NB4 (cell line): ENCODE measurements around the gene CST4.
A peak's percentile ranks its signal among the peaks of the same experiment; 100 is the strongest.

Experiments
- DNase-seq: peaks from one replicate; pipeline ENCODE4 v3.0.0; 2010; ENCODE audit warnings: low read depth
- H3K4me3 ChIP-seq: one replicate; pipeline ENCODE4 v1.5.1; 2011; ENCODE audit warnings: mild to moderate bottlenecking, low read depth, low read length, moderate library complexity
- CTCF ChIP-seq: IDR thresholded peaks from one replicate; pipeline ENCODE4 v1.5.1; 2012; ENCODE audit warnings: low read depth, low read length
- MAX ChIP-seq: IDR thresholded peaks from 2 replicates; pipeline ENCODE4 v1.6.1; 2011; ENCODE audit warnings: low read depth, low read length
- MYC ChIP-seq: IDR thresholded peaks from 2 replicates; pipeline ENCODE4 v1.6.1; 2011; ENCODE audit warnings: low read depth, low read length
- POLR2A ChIP-seq: IDR thresholded peaks from 2 replicates; pipeline ENCODE4 v1.6.1; 2011; ENCODE audit warnings: mild to moderate bottlenecking; ENCODE audit not compliant: insufficient read length; ENCODE audit errors: extremely low read depth

Gene CST4

GRCh38 chr20:23652926-23653325 lies 35.9 kb downstream of the CST4 start:
- TF ChIP-seq CTCF (no peak), MAX (no peak), POLR2A (no peak), MYC (no peak)
- no peak overlapping the region for H3K4me3 ChIP-seq
- no peak for DNase-seq

- H3K4me3 ChIP-seq, result no peak overlapping the region
- no peak for TF ChIP-seq MAX
- no peak for TF ChIP-seq POLR2A
- TF ChIP-seq MYC, result no peak
- TF ChIP-seq CTCF, result no peak
- DNase-seq, result no peak
Measured at GRCh38 chr20:23652371-23652770, 36.5 kb downstream of the CST4 start.

GRCh38 chr20:23651117-23651516 lies 37.7 kb downstream of the CST4 start:
- TF ChIP-seq CTCF, result no peak
- no peak for DNase-seq
- no peak overlapping the region for H3K4me3 ChIP-seq

GRCh38 chr20:23649830-23650417 lies 38.9 kb downstream of the CST4 start:
- TF ChIP-seq MAX (no peak), CTCF (no peak), POLR2A (no peak)
- no peak for DNase-seq
- no peak overlapping the region for H3K4me3 ChIP-seq

- no peak for DNase-seq
- TF ChIP-seq POLR2A (no peak), MYC (no peak), CTCF (no peak), MAX (no peak)
Measured at GRCh38 chr20:23649242-23649641, 39.6 kb downstream of the CST4 start.

GRCh38 chr20:23647346-23647745 lies 41.5 kb downstream of the CST4 start:
- TF ChIP-seq MYC, result no peak
- no peak for TF ChIP-seq MAX
- no peak for TF ChIP-seq POLR2A
- TF ChIP-seq CTCF, result no peak
- H3K4me3 ChIP-seq, result no peak overlapping the region
- peak; percentile 73 for DNase-seq

More at GRCh38 chr20:23649242-23649641, 39.6 kb downstream of the CST4 start:
- no peak overlapping the region for H3K4me3 ChIP-seq
